ENCODE data around the gene CDH18. TPM values are rescaled to one million over a fixed set of nuclear protein-coding genes. Genes with fewer than 3 reads are reported as not detected.

CDH18 gene
- total RNA-seq, 1 donor from 2014 or later, result 0.49 TPM

GRCh38 chr5:19546521-19546920, 441.5 kb downstream of the CDH18 start:
- DNase-seq, result no peak
- Mint-ChIP-seq H3K36me3 (ENCODE audit: unreplicated experiment) (no peaks in the 10 kb centered on the region), H3K4me1 (ENCODE audit: low read depth, unreplicated experiment) (no peaks in the 10 kb centered on the region), H3K9me3 (ENCODE audit: unreplicated experiment) (no peaks in the 10 kb centered on the region), H3K27ac (ENCODE audit: unreplicated experiment) (no peak overlapping the region), H3K4me3 (ENCODE audit: unreplicated experiment) (no peak overlapping the region), H3K27me3 (ENCODE audit: unreplicated experiment) (no peaks in the 10 kb centered on the region)
- no peak for TF ChIP-seq CTCF (IDR thresholded peaks at IDR 0.05; ENCODE audit: partially characterized antibody, unreplicated experiment)

- Mint-ChIP-seq H3K27me3 (ENCODE audit: unreplicated experiment) (no peaks in the 10 kb centered on the region), H3K9me3 (ENCODE audit: unreplicated experiment) (no peaks in the 10 kb centered on the region), H3K36me3 (ENCODE audit: unreplicated experiment) (no peaks in the 10 kb centered on the region), H3K4me1 (ENCODE audit: low read depth, unreplicated experiment) (no peaks in the 10 kb centered on the region), H3K27ac (ENCODE audit: unreplicated experiment) (no peak overlapping the region), H3K4me3 (ENCODE audit: unreplicated experiment) (no peak overlapping the region)
- no peak for TF ChIP-seq CTCF (IDR thresholded peaks at IDR 0.05; ENCODE audit: partially characterized antibody, unreplicated experiment)
- no peak for DNase-seq
These were observed 449.4 kb downstream of the CDH18 start for GRCh38 chr5:19538607-19539006.

- Mint-ChIP-seq H3K4me1 (ENCODE audit: low read depth, unreplicated experiment) (no peaks in the 10 kb centered on the region), H3K36me3 (ENCODE audit: unreplicated experiment) (no peaks in the 10 kb centered on the region), H3K9me3 (ENCODE audit: unreplicated experiment) (no peaks in the 10 kb centered on the region), H3K27me3 (ENCODE audit: unreplicated experiment) (no peaks in the 10 kb centered on the region), H3K27ac (ENCODE audit: unreplicated experiment) (no peak overlapping the region), H3K4me3 (ENCODE audit: unreplicated experiment) (no peak overlapping the region)
- no peak for DNase-seq
- TF ChIP-seq CTCF (IDR thresholded peaks at IDR 0.05; ENCODE audit: partially characterized antibody, unreplicated experiment), result no peak
These were observed 451.6 kb downstream of the CDH18 start for GRCh38 chr5:19536387-19536786.

- no peaks in the 10 kb centered on the region for H3K4me1 Mint-ChIP-seq (ENCODE audit: low read depth, unreplicated experiment)
- no peaks in the 10 kb centered on the region for H3K27me3 Mint-ChIP-seq (ENCODE audit: unreplicated experiment)
- no peak overlapping the region for H3K27ac Mint-ChIP-seq (ENCODE audit: unreplicated experiment)
- no peak for DNase-seq
- no peak overlapping the region for H3K4me3 Mint-ChIP-seq (ENCODE audit: unreplicated experiment)
- TF ChIP-seq CTCF (IDR thresholded peaks at IDR 0.05; ENCODE audit: partially characterized antibody, unreplicated experiment), result no peak
- no peaks in the 10 kb centered on the region for H3K9me3 Mint-ChIP-seq (ENCODE audit: unreplicated experiment)
- H3K36me3 Mint-ChIP-seq (ENCODE audit: unreplicated experiment), result no peaks in the 10 kb centered on the region
These were observed 453.2 kb downstream of the CDH18 start for GRCh38 chr5:19534751-19535150.

- no peaks in the 10 kb centered on the region for H3K9me3 Mint-ChIP-seq (ENCODE audit: unreplicated experiment)
- H3K27me3 Mint-ChIP-seq (ENCODE audit: unreplicated experiment), result no peaks in the 10 kb centered on the region
- no peaks in the 10 kb centered on the region for H3K4me1 Mint-ChIP-seq (ENCODE audit: low read depth, unreplicated experiment)
- no peak overlapping the region for H3K27ac Mint-ChIP-seq (ENCODE audit: unreplicated experiment)
- H3K4me3 Mint-ChIP-seq (ENCODE audit: unreplicated experiment), result no peak overlapping the region
- DNase-seq, result no peak
- H3K36me3 Mint-ChIP-seq (ENCODE audit: unreplicated experiment), result no peaks in the 10 kb centered on the region
- TF ChIP-seq CTCF (IDR thresholded peaks at IDR 0.05; ENCODE audit: partially characterized antibody, unreplicated experiment), result no peak
These were observed 455.1 kb downstream of the CDH18 start for GRCh38 chr5:19532936-19533335.
